ENCODE data around the gene CTNNA2.

Gene CTNNA2

DNA sequence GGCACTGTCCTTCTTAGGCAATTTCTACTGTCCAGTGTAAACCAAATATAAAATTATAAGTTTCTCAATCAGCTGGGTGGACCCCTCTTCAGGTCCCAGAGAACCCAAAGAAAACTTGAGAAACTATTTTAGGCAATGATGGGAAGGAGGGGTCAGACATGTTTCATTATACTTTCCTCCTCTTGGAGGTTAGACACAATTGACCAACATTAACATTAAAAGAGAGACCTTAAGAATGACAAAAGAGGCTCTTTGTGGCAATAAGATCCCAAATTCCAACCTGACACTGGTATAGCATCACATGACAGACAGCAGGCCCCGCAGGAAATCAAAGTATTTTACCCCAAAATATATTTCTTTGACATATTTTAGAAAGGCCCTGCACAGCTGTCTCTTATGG lies 718.6 kb downstream of the CTNNA2 start:
- Histone ChIP-seq H3K4me3 (ENCODE audit: low read depth, low read length) (no peak overlapping the region), H3K4me2 (ENCODE audit: low read length) (no peak overlapping the region), H4K91ac (ENCODE audit: low read depth, low read length) (no peak overlapping the region), H2BK5ac (ENCODE audit: low read depth, low read length, poor library complexity) (no peak overlapping the region), H3K18ac (ENCODE audit: low read length) (no peak overlapping the region), H3K9ac (ENCODE audit: low read length) (no peak overlapping the region), H2BK120ac (ENCODE audit: insufficient read depth, low read length, poor library complexity) (no peak overlapping the region), H2BK12ac (ENCODE audit: low read length) (no peak overlapping the region), H3K4me1 (ENCODE audit: control insufficient read depth in 1 of 2, insufficient read depth in 2 of 2, low read length in 2 of 2) (no peaks in the 10 kb centered on the region), H4K8ac (ENCODE audit: low read depth, low read length) (no peak overlapping the region), H4K12ac (ENCODE audit: low read depth, low read length) (no peak overlapping the region), H3K14ac (ENCODE audit: low read length) (no peak overlapping the region), H3K79me2 (ENCODE audit: control insufficient read depth, insufficient read depth, low read length, poor library complexity) (no peaks in the 10 kb centered on the region), H3K27ac (ENCODE audit: low read depth, low read length) (no peak overlapping the region), H2AFZ (ENCODE audit: insufficient read depth, low read length, poor library complexity) (no peak overlapping the region), H3K23ac (ENCODE audit: low read length) (no peak overlapping the region), H3K9me3 (ENCODE audit: insufficient read depth, low read depth, low read length) (peaks cover under 1% of the 10 kb centered on the region), H3K36me3 (ENCODE audit: control insufficient read depth in 1 of 2, insufficient read depth in 2 of 2, low read length in 2 of 2) (no peaks in the 10 kb centered on the region), H3K4ac (ENCODE audit: low read depth, low read length) (no peak overlapping the region), H3K27me3 (ENCODE audit: insufficient read depth, low read length) (no peaks in the 10 kb centered on the region), H3K79me1 (ENCODE audit: low read length) (no peaks in the 10 kb centered on the region), H2AK5ac (ENCODE audit: low read length) (no peak overlapping the region)
- no CpG with 5 or more reads among the region's 1 CpG for WGBS (ENCODE audit: extremely low coverage, insufficient coverage, insufficient read length)
- DNase-seq = no peak

DNA sequence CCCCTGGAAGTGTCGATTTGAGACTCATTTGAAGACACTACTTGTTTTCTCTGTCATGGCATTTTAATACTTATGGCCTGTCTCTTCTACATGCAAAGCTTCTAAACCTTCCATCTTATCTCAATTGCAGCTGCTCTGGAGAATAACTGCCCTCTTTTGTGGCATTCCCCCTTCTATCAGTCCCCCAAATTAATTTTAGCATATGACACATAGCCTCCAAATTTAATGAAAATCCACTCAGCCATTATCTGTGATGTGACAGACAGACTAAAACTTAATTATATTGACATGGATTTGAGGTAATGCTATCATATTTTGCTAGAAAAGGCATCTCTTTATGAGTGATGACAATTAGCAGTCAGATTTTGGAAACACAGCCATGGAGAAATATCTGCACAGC lies 720.5 kb downstream of the CTNNA2 start:
- WGBS (ENCODE audit: extremely low coverage, insufficient coverage, insufficient read length) = no CpG with 5 or more reads among the region's 1 CpG
- Histone ChIP-seq H2BK5ac (ENCODE audit: low read depth, low read length, poor library complexity) (no peak overlapping the region), H3K4me3 (ENCODE audit: low read depth, low read length) (no peak overlapping the region), H3K18ac (ENCODE audit: low read length) (no peak overlapping the region), H2BK120ac (ENCODE audit: insufficient read depth, low read length, poor library complexity) (no peak overlapping the region), H4K91ac (ENCODE audit: low read depth, low read length) (no peak overlapping the region), H3K79me2 (ENCODE audit: control insufficient read depth, insufficient read depth, low read length, poor library complexity) (no peaks in the 10 kb centered on the region), H3K14ac (ENCODE audit: low read length) (no peak overlapping the region), H4K8ac (ENCODE audit: low read depth, low read length) (no peak overlapping the region), H3K27ac (ENCODE audit: low read depth, low read length) (no peak overlapping the region), H3K36me3 (ENCODE audit: control insufficient read depth in 1 of 2, insufficient read depth in 2 of 2, low read length in 2 of 2) (no peaks in the 10 kb centered on the region), H4K12ac (ENCODE audit: low read depth, low read length) (no peak overlapping the region), H3K9ac (ENCODE audit: low read length) (no peak overlapping the region), H3K4me1 (ENCODE audit: control insufficient read depth in 1 of 2, insufficient read depth in 2 of 2, low read length in 2 of 2) (no peaks in the 10 kb centered on the region), H3K4ac (ENCODE audit: low read depth, low read length) (no peak overlapping the region), H3K4me2 (ENCODE audit: low read length) (no peak overlapping the region), H3K23ac (ENCODE audit: low read length) (no peak overlapping the region), H3K79me1 (ENCODE audit: low read length) (no peaks in the 10 kb centered on the region), H3K9me3 (ENCODE audit: insufficient read depth, low read depth, low read length) (no peaks in the 10 kb centered on the region), H2AK5ac (ENCODE audit: low read length) (no peak overlapping the region), H2AFZ (ENCODE audit: insufficient read depth, low read length, poor library complexity) (no peak overlapping the region), H3K27me3 (ENCODE audit: insufficient read depth, low read length) (no peaks in the 10 kb centered on the region), H2BK12ac (ENCODE audit: low read length) (no peak overlapping the region)
- DNase-seq = no peak

DNA sequence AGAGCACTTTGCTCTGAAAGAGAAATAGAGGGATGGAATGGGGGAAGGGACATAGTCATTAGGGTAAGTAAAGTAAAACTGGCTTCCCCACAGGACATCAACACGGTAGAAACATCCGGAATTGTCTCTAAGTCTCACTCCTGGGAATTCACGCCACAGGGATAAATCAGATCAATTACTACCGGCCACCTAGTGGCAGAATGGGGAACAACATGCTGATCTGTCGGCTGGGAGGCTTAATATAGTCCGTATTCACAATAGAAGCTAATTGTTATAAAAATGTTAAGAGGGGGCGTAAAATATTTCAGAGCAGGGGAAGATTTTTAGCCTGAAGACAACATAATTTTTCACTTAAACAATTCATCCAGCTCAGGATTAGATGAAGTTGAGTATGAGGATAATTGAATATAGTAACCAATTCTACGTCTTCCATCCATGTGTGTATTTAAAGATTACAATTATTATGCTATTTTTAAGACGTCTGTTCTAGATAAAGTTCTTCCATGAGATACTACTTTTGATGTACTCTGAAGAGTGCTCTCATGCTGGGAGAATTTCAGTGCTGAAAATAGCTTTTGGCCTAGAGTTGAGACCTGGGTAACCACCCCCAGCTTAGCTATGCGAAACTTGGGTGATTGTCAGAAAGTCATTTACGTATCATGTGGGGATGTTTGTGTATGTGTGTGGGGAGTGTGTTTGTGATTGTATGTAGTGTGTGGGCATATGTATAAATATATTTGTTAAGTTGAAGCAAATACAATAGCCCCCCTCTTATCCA lies 726.0 kb downstream of the CTNNA2 start:
- H2AK5ac ChIP-seq (ENCODE audit: low read length) = no peak overlapping the region
- no peak overlapping the region for H3K18ac ChIP-seq (ENCODE audit: low read length)
- no peak overlapping the region for H3K4ac ChIP-seq (ENCODE audit: low read depth, low read length)
- no peak overlapping the region for H3K4me3 ChIP-seq (ENCODE audit: low read depth, low read length)
- no peak overlapping the region for H2BK120ac ChIP-seq (ENCODE audit: insufficient read depth, low read length, poor library complexity)
- no peak overlapping the region for H4K8ac ChIP-seq (ENCODE audit: low read depth, low read length)
- no peaks in the 10 kb centered on the region for H3K79me2 ChIP-seq (ENCODE audit: control insufficient read depth, insufficient read depth, low read length, poor library complexity)
- WGBS (ENCODE audit: extremely low coverage, insufficient coverage, insufficient read length) = 100% methylated on average over 1 of the region's 11 CpGs
- H2BK12ac ChIP-seq (ENCODE audit: low read length) = no peak overlapping the region
- H3K4me1 ChIP-seq (ENCODE audit: control insufficient read depth in 1 of 2, insufficient read depth in 2 of 2, low read length in 2 of 2) = no peaks in the 10 kb centered on the region
- no peak overlapping the region for H3K14ac ChIP-seq (ENCODE audit: low read length)
- no peaks in the 10 kb centered on the region for H3K9me3 ChIP-seq (ENCODE audit: insufficient read depth, low read depth, low read length)
- no peak overlapping the region for H3K9ac ChIP-seq (ENCODE audit: low read length)
- H4K12ac ChIP-seq (ENCODE audit: low read depth, low read length) = no peak overlapping the region
- no peaks in the 10 kb centered on the region for H3K79me1 ChIP-seq (ENCODE audit: low read length)
- no peaks in the 10 kb centered on the region for H3K36me3 ChIP-seq (ENCODE audit: control insufficient read depth in 1 of 2, insufficient read depth in 2 of 2, low read length in 2 of 2)
- peak in 1 of 2 donors; percentile 46 for DNase-seq
- H3K23ac ChIP-seq (ENCODE audit: low read length) = no peak overlapping the region
- no peak overlapping the region for H2AFZ ChIP-seq (ENCODE audit: insufficient read depth, low read length, poor library complexity)
- no peak overlapping the region for H2BK5ac ChIP-seq (ENCODE audit: low read depth, low read length, poor library complexity)
- no peak overlapping the region for H3K4me2 ChIP-seq (ENCODE audit: low read length)
- H4K91ac ChIP-seq (ENCODE audit: low read depth, low read length) = no peak overlapping the region
- no peaks in the 10 kb centered on the region for H3K27me3 ChIP-seq (ENCODE audit: insufficient read depth, low read length)
- no peak overlapping the region for H3K27ac ChIP-seq (ENCODE audit: low read depth, low read length)

- Histone ChIP-seq H2BK5ac (ENCODE audit: low read depth, low read length, poor library complexity) (no peak overlapping the region), H2BK12ac (ENCODE audit: low read length) (no peak overlapping the region), H3K79me1 (ENCODE audit: low read length) (no peaks in the 10 kb centered on the region), H3K14ac (ENCODE audit: low read length) (no peak overlapping the region), H2BK120ac (ENCODE audit: insufficient read depth, low read length, poor library complexity) (no peak overlapping the region), H3K79me2 (ENCODE audit: control insufficient read depth, insufficient read depth, low read length, poor library complexity) (no peaks in the 10 kb centered on the region), H4K12ac (ENCODE audit: low read depth, low read length) (no peak overlapping the region), H2AFZ (ENCODE audit: insufficient read depth, low read length, poor library complexity) (no peak overlapping the region), H3K4me1 (ENCODE audit: control insufficient read depth in 1 of 2, insufficient read depth in 2 of 2, low read length in 2 of 2) (peaks cover 0 to 3% of the 10 kb centered on the region in 2 experiments), H3K4me2 (ENCODE audit: low read length) (no peak overlapping the region), H3K27ac (ENCODE audit: low read depth, low read length) (no peak overlapping the region), H2AK5ac (ENCODE audit: low read length) (no peak overlapping the region), H3K23ac (ENCODE audit: low read length) (no peak overlapping the region), H4K91ac (ENCODE audit: low read depth, low read length) (no peak overlapping the region), H3K9ac (ENCODE audit: low read length) (no peak overlapping the region), H3K4ac (ENCODE audit: low read depth, low read length) (no peak overlapping the region), H4K8ac (ENCODE audit: low read depth, low read length) (no peak overlapping the region), H3K18ac (ENCODE audit: low read length) (no peak overlapping the region), H3K9me3 (ENCODE audit: insufficient read depth, low read depth, low read length) (no peaks in the 10 kb centered on the region), H3K4me3 (ENCODE audit: low read depth, low read length) (no peak overlapping the region), H3K36me3 (ENCODE audit: control insufficient read depth in 1 of 2, insufficient read depth in 2 of 2, low read length in 2 of 2) (no peaks in the 10 kb centered on the region), H3K27me3 (ENCODE audit: insufficient read depth, low read length) (no peaks in the 10 kb centered on the region)
- no CpG with 5 or more reads among the region's 3 CpGs for WGBS (ENCODE audit: extremely low coverage, insufficient coverage, insufficient read length)
- DNase-seq = no peak
Observed at GRCh38 chr2:80242355-80242910, 729.6 kb downstream of the CTNNA2 start.
